SKM-1 treated with dmso at 0.1 percent for 144 hours (cell line): ENCODE results near the gene SFMBT2.
"Not testable (repeated sequence)": the region's sequence is repeated elsewhere in the genome, so short reads cannot be mapped to it uniquely, and the experiment has no call there.

Experiments
- DNase-seq: peaks from one replicate; lab custom pipeline; 2025; ENCODE audit not compliant: unreplicated experiment; lab: John Stamatoyannopoulos, UW

Gene SFMBT2

GRCh38 chr10:7403620-7404019 is 7.2 kb downstream of the SFMBT2 start:
- no peak for DNase-seq

- DNase-seq = no peak
These were observed 9.1 kb downstream of the SFMBT2 start for GRCh38 chr10:7401782-7402181.

GRCh38 chr10:7401156-7401555 is 9.7 kb downstream of the SFMBT2 start:
- DNase-seq = no peak

- DNase-seq = no peak
These were observed 10.6 kb downstream of the SFMBT2 start for GRCh38 chr10:7400068-7400715.

GRCh38 chr10:7399533-7399932 is 11.3 kb downstream of the SFMBT2 start:
- DNase-seq = no peak

GRCh38 chr10:7397049-7398035 is 13.5 kb downstream of the SFMBT2 start:
- DNase-seq = no peak

GRCh38 chr10:7392301-7392700 is 18.5 kb downstream of the SFMBT2 start:
- DNase-seq = not testable (repeated sequence)

- DNase-seq = no peak
These were observed 19.1 kb downstream of the SFMBT2 start for GRCh38 chr10:7391748-7392147.

- not testable (repeated sequence) for DNase-seq
These were observed 20.1 kb downstream of the SFMBT2 start for GRCh38 chr10:7390689-7391110.

- no peak for DNase-seq
These were observed 21.0 kb downstream of the SFMBT2 start for GRCh38 chr10:7389844-7390243.

- DNase-seq = no peak
These were observed 21.5 kb downstream of the SFMBT2 start for GRCh38 chr10:7389346-7389745.

- DNase-seq = no peak
These were observed 22.2 kb downstream of the SFMBT2 start for GRCh38 chr10:7388602-7389001.

- not testable (repeated sequence) for DNase-seq
These were observed 22.7 kb downstream of the SFMBT2 start for GRCh38 chr10:7388149-7388548.

- DNase-seq = no peak
These were observed 25.7 kb downstream of the SFMBT2 start for GRCh38 chr10:7385114-7385513.

GRCh38 chr10:7383442-7383841 is 27.4 kb downstream of the SFMBT2 start:
- DNase-seq = no peak

- DNase-seq = no peak
These were observed 30.1 kb downstream of the SFMBT2 start for GRCh38 chr10:7380704-7381241.

GRCh38 chr10:7378602-7379403 is 32.0 kb downstream of the SFMBT2 start:
- no peak for DNase-seq

GRCh38 chr10:7377614-7378248 is 33.1 kb downstream of the SFMBT2 start:
- no peak for DNase-seq

- DNase-seq = no peak
These were observed 36.0 kb downstream of the SFMBT2 start for GRCh38 chr10:7374795-7375194.

- no peak for DNase-seq
These were observed 37.8 kb downstream of the SFMBT2 start for GRCh38 chr10:7373039-7373438.

GRCh38 chr10:7372504-7372903 is 38.3 kb downstream of the SFMBT2 start:
- no peak for DNase-seq
